Amygdala (tissue), 56 donors: Measurements from ENCODE around the gene CACYBP.
A peak's percentile ranks its signal among the peaks of the same experiment; 100 is the strongest.

Source experiments
- DNase-seq, 56 donors: peaks; one replicate each; lab custom pipeline; 2025; lab: John Stamatoyannopoulos, UW

The CACYBP gene

DNA sequence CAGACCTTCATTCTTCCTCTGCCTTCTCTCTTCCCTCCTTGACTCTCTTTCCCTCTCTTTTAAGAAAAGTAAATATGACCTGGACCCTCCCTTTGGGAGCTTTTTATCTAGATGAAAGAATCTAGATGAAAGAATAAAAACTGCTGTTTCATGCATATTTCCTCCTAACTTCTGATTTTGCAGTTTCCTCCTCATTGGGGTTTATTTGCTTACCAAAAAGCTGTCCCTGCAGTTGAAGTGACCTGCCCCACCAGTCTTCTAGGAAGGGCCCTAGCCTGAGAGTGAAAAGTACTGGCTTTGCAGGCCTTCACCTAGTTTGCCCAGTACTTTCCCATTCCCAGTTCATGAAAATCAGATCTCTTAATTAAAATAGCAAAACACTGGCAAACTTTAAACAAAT is 28.3 kb upstream of the CACYBP start:
- no peak for DNase-seq

DNA sequence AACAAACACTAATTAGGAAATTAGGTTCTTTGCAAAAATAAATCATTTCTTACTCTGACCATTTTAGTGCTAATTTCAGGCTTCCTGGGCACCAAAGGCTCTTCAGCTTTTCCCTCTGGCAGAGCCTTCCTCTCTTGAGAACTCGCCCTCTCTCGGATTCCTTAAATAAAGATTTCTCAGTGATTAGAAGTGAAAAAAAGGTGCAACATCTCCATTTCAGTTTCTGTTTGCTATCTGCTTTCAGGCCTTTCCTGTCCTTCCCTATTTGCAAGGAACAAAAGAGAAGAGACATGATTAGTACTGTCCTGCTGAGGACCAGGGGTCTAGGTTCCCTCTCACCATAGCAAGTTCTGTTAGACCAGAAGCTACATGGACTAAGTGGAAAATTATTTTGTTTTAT is 27.8 kb upstream of the CACYBP start:
- no peak for DNase-seq

DNA sequence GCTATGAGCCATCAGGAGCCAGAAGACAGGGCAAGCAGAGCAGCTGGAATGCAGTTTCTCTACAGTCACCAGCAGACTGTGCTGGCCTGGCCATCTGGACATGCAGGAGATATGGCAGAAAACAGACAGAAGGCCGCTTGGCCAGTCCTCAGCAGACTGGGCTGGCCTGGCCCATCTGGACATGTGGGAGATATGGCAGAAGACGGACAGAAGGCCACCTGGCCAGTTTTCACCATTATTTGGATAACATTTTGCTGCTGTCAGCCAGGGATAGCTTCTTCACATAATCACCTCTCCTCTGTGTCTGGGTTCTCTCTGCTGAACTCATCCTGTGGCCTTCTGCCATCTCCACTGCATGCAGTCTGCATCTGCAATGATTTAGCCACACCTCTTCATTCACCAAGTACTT is 25.0 kb upstream of the CACYBP start:
- DNase-seq, result peak in 1 of 56 donors; percentile 21

DNA sequence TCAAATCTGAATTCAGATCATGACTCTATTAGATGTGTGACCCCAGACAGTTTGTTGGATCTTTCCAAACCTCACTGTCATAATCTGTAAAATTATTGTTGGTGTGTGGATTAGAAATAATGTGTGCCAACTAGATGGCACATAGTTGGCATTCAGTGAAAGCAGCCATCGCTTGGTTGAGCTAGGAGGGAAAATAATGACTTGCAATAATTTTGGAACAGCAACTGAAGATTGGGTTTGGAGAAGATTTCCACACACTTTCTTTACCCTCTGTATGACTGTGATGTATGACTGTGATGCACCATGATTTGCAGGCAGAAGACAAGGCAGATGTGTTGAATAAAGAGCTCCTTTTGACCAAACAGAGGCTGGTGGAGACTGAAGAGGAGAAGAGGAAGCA is 24.0 kb upstream of the CACYBP start:
- DNase-seq, result no peak

DNA sequence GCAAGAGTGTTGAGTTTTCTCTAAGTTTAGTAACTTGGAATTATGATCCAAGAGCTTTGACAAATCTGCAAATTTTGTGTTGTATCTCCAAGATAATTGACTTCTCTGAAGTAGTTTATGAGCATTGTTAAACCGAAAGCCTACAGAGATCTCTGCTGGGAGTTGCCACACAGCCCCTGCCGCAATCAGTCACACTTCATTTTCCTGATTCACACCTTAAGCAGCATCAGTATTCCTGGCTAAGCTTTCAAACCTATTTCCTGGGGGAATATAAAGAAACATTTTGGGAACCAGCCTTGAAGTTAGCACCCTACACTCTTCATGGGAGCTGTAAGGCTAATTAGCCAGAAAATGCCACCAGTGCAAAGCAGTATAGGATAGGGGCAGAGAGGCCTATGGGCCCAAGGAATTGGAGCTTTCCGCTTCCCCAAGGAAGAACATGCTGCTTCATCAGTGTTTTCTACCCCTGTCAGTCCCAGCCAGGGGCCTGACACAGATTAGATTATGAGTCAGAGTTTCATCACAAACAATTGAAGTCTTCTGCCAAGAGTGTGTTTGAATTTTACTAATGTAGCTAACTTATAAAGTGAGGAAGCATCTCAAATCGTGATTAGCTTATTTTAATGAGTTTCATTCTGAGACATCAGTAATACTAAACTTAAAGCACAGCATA is 23.2 kb upstream of the CACYBP start:
- DNase-seq, result no peak

DNA sequence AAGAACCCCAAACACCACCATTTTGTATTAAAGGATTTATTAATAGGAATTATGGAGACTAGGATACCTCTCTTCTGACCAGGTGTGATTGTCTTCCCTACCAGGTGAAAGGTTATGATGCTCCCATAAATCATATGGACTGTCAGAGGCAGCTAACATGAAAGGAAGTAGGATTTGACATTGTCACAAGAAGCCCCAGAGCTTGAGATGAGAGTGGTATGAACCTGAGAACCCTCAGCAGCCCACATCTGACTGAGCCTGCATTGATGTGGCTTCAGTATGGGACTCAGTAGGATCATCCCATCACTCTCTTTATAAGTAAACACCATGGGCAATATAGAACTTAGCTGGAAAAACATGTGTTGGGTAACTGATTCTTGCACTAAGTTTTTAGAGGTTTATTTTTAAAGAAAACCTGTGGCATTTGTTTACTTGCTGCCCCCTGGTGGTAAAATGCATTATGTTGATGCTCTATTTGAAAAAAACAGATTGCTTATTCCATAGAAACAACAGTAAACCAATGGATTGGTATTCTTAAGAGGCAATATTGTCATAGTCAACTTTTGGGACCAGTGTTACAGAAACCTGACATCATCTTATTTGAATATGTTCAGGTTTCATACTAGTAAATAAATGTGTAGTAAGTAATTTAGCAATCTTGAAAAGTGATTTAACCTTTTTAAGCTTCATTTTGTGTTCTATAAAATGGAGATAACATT is 16.6 kb upstream of the CACYBP start:
- DNase-seq, result peak in 2 of 56 donors; percentile 38 to 51

DNA sequence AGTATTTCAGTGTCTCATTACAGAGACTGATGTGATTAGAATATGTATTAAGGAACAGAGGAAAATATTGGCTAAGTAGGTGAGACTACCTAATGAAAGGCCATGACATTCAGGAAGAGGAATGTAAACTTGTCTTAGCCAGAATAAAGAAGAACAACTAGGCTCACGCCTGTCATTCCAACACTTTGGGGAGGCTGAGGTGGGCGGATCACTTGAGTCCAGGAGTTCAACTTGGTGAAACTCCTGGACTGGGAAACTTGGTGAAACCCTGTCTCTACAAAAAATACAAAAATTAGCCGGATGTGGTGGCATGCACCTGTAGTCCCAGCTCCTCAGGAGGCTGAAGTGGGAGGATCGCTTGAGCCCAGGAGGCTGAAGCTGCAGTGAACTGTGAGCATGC is 14.8 kb upstream of the CACYBP start:
- DNase-seq, result no peak

DNA sequence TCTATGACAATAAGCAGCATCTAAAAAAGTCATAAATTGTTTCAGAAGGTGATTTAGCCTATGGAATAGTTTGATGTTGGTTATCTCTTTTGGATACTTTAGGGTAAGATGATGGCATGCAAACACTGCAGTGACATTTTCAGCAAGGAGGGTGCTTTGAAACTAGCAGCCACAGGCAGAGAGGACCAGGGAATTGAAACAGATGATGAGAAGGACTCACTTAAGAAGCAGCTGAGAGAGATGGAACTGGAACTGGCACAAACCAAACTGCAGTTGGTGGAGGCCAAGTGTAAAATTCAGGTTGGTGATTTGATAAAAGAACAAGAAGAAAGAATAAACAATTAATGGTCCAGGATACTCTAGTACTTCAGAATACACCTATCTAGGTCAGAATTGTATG is 11.2 kb upstream of the CACYBP start:
- DNase-seq, result no peak

DNA sequence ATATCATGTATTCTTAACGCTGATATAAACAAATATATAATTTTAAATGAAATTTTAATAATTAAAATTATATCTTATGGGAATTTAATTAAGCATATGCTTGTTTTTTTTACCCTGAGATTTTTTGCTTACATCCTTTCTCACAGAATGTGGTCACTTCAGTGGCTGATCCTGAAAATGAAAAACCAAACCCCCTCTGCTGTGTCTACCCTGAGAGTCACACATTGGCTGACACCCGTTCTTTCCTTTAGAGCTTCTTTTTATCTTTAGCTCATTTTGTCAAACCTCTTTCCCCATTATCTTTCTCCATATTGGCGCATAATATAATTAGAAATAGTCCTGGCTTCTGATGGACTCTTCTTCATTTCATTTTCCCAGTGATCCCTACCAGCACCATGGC is 10.8 kb upstream of the CACYBP start:
- DNase-seq, result no peak

DNA sequence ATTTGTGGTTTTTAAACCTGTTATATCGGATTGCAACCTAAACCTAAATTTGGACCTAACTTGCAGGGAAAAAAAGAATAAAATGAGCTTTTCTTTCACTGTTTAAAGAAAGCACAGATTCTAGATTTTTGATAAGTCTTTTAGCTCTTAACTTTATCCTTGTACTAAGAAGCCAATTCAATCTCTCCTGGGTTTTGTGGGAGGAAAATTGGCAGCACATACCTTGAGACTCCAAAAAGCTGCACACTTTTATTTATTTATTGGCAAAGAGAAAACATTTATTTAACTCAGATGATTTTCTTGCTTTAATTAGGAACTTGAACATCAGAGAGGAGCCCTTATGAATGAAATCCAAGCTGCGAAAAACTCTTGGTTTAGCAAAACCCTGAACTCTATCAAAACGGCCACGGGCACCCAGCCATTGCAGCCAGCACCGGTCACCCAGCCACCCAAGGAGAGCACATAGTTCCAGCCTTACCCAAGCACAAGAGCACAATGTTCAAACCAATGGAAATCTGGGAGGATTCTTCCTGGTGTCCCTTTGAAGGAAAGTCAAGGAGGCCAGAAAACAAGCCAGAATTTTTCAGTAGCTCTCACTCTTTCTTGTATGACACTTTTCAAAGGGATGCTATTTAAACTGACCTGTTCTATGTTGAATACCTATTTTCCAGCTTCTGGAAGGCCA is 10.1 kb upstream of the CACYBP start:
- peak in 1 of 56 donors; percentile 25 for DNase-seq

DNA sequence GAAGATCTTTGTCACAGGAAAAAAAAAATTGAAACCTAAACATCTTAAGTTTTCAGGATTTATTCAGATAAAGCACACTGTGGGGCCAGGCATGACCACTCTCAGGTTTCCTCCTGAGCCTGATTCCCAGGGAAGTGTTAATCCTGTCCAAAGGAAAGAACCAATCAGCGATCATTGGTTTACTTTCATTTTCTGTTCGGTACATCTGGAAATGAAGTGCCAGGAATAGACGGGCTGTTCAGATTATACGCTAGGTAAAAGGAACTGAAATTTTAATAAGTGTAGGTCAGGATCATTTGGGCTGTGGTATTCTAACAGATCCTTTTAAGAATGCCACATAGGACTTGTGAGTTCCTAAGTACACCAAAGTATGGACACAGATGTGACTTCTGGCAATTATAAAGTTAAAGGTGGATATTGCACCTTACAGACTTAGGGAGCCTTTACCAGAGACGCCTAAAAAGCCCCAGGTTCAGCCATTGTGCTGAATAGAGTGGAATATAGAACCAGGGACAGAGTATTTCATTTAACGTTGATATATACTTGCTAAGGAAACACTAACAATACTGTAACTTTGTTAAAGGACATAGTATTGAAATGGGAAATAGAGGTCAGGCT is 9.3 kb upstream of the CACYBP start:
- DNase-seq, result peak in 1 of 56 donors; percentile 28

DNA sequence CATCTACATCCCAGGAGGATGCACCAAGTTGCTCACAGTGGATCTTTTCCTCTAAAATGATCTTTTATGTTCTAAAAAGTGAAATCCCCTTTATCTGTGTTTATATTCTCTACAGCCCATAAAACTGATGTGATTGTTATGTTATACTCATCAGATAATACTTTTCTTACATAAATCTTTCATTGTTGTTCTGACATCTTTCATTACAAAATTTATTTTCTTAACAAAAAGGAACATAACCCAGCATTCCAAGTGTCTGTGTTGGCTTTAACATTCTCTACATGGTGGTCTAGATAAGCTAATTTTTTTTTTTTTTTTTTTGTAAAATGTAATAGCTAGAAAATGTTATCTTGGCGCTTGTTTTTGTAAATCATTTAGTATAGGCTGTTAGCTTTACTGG is 8.3 kb upstream of the CACYBP start:
- no peak for DNase-seq

DNA sequence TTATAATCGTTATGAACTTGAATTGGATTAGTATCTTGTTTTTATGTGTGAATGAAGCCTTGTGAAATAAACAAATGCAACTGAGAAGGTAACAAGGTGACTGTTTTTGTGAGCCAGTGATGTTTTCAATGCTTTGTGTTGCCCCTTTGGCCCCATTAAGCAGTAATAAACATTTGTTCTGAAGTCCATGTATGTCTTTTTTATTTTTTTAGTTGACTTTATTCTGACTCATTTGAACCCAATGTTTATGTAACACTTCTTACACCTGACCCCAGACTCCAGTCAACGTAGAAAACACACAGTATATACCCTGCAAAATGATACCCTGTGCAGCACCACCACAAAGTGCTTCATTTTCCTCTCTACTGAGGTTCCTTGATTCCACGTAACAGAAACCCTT is 4.6 kb upstream of the CACYBP start:
- DNase-seq, result no peak

DNA sequence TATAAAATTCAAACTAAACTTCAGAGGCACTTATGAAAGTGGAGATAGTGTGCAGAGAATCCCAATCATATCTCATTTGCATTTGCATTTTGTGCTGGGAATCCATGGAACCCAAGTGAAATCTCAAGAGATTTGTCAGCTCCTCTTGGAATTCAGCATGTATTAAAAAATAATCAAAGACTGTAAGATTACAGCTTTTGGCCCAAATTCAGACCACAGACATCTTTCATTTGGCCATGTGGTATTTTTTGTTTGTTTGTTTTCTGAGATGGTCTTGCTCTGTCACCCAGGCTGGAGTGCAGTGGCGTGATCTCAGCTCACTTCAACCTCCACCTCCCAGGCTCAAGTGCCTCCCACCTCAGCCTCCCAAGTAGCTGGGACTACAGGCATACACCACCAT is 3.8 kb upstream of the CACYBP start:
- DNase-seq, result no peak

DNA sequence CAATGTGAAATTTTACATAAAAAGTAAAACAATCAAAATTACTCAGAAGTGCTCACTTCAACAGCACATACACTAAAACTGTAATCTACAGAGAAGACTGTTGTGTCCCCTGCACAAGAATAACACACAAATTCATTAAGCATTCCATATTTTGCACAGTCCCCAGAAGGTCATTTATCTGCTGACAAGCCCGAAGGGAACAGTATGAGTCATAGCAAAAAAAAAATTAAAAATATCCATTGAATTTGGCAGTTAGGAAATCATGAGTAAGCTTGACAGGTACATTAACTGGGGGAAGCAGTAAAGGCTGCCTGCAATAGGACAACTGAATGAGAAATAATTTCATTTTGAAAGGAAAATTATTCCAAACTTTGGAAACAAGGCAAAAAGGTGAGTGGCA is 3.3 kb upstream of the CACYBP start:
- DNase-seq, result no peak

DNA sequence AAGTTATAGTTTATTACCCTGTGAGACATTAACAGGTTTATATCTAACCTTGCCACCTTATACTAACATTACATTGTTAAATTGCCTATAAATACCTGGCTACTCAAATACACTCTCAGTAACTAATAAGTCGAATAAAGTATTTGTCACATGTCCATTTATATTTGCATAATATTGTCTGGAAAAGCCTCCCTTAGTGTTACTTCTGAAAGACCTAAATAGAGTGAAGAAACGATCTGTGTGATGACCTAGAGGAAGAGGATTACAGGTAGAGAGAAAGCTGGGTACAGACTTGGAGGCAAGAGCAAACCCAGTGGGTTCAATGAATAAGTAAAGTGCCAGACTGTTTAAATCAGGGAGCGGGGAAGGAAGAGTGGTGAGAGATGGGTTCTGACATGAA is 2.7 kb upstream of the CACYBP start:
- no peak for DNase-seq

DNA sequence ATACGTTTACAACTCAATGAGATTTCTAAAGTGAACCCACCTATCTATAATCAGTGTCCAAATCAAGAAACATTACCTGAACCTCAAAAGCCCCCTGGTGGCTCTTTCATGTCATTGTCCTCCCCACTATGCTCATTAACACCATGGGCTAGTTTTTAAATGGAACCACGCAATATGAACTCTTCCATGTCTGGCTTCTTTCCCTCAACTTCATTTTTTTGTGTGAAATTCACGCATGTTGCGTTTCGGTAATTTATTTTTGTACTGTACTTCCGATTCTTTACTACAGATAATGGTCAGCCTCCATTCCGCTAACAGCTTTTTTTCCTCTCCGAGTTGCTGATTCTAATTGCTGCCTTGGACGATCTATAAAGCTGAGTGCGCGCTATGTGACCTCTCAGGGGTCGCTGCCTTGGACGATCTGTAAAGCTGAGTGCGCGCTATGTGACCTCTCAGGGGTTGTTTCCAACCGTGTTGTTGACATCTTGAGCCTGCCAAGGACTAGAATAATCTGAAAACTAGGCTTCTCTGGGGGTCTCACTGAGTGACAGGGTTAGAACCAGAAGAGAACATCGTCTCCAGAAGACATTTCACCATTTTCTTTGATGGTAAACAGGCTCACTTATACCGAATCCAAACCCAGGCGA is 1.1 kb upstream of the CACYBP start:
- DNase-seq, result peak in 14 of 56 donors; percentile 4 to 70 (median 31)

DNA sequence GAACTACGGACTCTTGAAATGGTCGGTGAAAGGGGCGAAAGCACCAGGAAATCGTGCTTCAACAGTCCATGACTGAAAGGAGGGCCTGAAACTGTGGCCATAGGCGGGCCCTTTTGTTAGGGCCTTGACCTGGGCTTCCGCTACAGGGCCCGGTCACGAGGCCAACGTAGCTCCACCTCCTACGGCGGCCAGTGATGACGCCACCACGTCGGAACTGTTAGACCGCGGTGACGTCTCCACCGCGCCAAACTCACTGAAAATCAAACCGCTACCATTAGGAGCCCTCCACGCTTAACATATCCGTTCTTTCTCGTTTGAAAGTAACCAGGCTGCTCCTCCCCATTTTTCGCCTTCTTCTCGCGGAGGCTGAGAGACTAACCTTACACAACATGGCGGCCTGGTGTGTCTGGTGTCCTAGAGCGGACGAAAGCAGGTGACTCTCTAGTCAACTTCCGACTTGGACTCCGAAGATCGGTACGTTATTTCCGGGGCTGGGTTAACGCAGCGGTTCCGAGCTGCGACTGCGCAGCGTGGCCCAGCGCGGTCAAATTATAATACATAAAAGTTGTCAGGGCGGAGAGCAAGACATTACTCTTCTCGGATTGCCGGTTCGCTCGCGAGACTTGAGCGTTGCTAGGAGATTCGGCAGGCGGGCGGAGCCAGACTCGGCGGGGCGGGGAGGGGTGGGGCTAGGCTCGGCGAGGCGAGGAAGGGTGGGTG is 371 bp upstream of the CACYBP start:
- DNase-seq, result peak; percentile 93 to 100 (median 98)

DNA sequence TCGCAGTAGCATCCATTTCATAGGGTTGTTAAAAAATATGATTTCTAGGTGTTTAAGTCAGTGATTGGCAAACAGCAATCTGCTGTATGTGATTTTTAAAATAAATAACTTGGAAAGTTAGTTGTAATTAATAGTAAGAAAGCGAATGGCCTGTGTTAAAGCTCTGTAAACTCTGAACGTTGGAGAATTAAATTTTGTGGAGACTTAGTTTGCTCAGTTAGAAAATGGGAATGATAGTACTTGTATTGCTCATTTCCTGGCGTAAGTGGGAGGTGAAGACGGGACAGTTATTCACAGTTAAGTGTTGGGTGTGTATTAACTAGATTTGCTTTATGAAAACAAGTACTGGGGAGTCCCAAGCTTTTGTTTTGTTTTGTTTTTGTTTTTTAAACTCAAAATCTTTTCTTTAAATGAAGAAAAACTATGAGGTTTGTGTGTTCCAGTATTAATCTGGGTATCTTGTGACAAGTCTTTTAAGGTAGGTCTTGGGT is 995 bp downstream of the CACYBP start:
- no peak for DNase-seq

DNA sequence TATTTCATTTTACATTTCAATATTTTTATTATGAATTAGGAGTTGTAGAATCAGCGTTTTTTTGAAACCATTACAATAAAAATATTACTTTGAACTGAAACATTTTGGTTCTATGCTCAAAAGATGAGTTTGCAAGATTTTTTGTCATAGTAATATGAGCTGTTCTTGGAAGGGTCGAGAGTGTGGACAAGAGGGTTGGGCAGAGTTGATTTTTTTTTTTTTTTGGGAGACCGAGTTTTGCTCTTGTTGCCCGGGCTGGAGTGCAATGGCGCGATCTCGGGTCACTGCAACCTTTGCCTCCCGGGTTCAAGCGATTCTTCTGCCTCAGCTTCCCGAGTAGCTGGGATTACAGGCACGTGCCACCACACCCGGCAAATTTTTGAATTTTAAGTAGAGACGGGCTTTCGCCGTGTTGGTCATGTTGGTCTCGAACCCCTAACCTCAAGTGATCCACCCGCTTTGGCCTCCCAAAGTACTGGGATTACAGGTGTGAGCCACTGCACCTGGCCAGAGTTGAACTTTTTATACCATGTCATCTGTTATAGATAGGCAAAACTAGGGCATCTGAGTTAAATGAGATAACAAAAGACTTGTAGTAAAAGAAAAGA is 3.3 kb downstream of the CACYBP start:
- no peak for DNase-seq
